GM18502 (cell line): Measurements from ENCODE around the gene ARPP21.
"Not testable (repeated sequence)": the region's sequence is repeated elsewhere in the genome, so short reads cannot be mapped to it uniquely, and the experiment has no call there.

Source experiments
- ATAC-seq: cut with Tn5 transposase; IDR thresholded peaks from one replicate; pipeline ENCODE4 v1.9.1; 2021; ENCODE audit warnings: mild to moderate bottlenecking; ENCODE audit not compliant: unreplicated experiment, poor library complexity

ARPP21 gene

GRCh38 chr3:35776346-35776745 lies 137.0 kb downstream of the ARPP21 start:
- ATAC-seq, result no peak

GRCh38 chr3:35777065-35777464 lies 137.7 kb downstream of the ARPP21 start:
- ATAC-seq, result no peak

GRCh38 chr3:35777563-35778554 lies 138.5 kb downstream of the ARPP21 start:
- no peak for ATAC-seq

- ATAC-seq, result no peak
Measured at GRCh38 chr3:35779611-35780010, 140.3 kb downstream of the ARPP21 start.

GRCh38 chr3:35780800-35781199 lies 141.5 kb downstream of the ARPP21 start:
- ATAC-seq, result no peak

- no peak for ATAC-seq
Measured at GRCh38 chr3:35781558-35781957, 142.2 kb downstream of the ARPP21 start.

- ATAC-seq, result no peak
Measured at GRCh38 chr3:35782355-35782754, 143.0 kb downstream of the ARPP21 start.

GRCh38 chr3:35784169-35784568 lies 144.8 kb downstream of the ARPP21 start:
- no peak for ATAC-seq

GRCh38 chr3:35785234-35785888 lies 146.0 kb downstream of the ARPP21 start:
- no peak for ATAC-seq

GRCh38 chr3:35787936-35788335 lies 148.6 kb downstream of the ARPP21 start:
- no peak for ATAC-seq

GRCh38 chr3:35789042-35789831 lies 149.9 kb downstream of the ARPP21 start:
- no peak for ATAC-seq

- ATAC-seq, result no peak
Measured at GRCh38 chr3:35790764-35791163, 151.4 kb downstream of the ARPP21 start.

GRCh38 chr3:35793667-35794066 lies 154.3 kb downstream of the ARPP21 start:
- no peak for ATAC-seq

- no peak for ATAC-seq
Measured at GRCh38 chr3:35800960-35801459, 161.7 kb downstream of the ARPP21 start.

- no peak for ATAC-seq
Measured at GRCh38 chr3:35814531-35814930, 175.2 kb downstream of the ARPP21 start.

GRCh38 chr3:35815796-35816195 lies 176.5 kb downstream of the ARPP21 start:
- ATAC-seq, result not testable (repeated sequence)

GRCh38 chr3:35817216-35817615 lies 177.9 kb downstream of the ARPP21 start:
- ATAC-seq, result no peak

- no peak for ATAC-seq
Measured at GRCh38 chr3:35832140-35832571, 192.8 kb downstream of the ARPP21 start.
